HCT116 (cell line): Measurements from ENCODE around the gene CNTF. TPM values are rescaled to one million over a fixed set of nuclear protein-coding genes. Genes with fewer than 3 reads are reported as not detected.
"Not testable (repeated sequence)": the region's sequence is repeated elsewhere in the genome, so short reads cannot be mapped to it uniquely, and the experiment has no call there.

Source experiments
- ATAC-seq: fragments of 200-7000 bp; cut with Tn5 transposase; 2 replicates; pipeline ENCODE4 v1.9.1; 2020; ENCODE audit warnings: mild to moderate bottlenecking, moderate library complexity
- Bru-seq: library from RNA; stranded (reverse); fragments of 400-500 nt; gene quantifications from one replicate; lab custom pipeline; 2021; lab: Mats Ljungman, UMichigan
- BruChase-seq, 2 experiments: library from RNA; stranded (reverse); fragments of 400-500 nt; gene quantifications; one replicate each; lab custom pipeline; 2021; lab: Mats Ljungman, UMichigan
- BruUV-seq: library from RNA; stranded (reverse); fragments of 400-500 nt; replicated peaks from 2 replicates; lab custom pipeline; 2021; lab: Mats Ljungman, UMichigan
- CTCF ChIA-PET: fragments of 300-600 bp; sonication (Branson Sonifier 250); formaldehyde crosslinking; loops from one replicate; lab custom pipeline; 2021; ENCODE audit warnings: antibody characterized with exemption; lab: Charles Lee
- POLR2A ChIA-PET: fragments of 300-600, 350-600 bp; sonication (Branson Sonifier 250); formaldehyde crosslinking; loops from one replicate; lab custom pipeline; 2021; ENCODE audit warnings: antibody characterized with exemption; lab: Charles Lee
- RAD21 ChIA-PET, 2 experiments: fragments of 300-600 bp; sonication (Branson Sonifier 250); formaldehyde crosslinking; loops; one replicate each; lab custom pipeline; 2023; ENCODE audit warnings: low total read pairs in 2 of 2; ENCODE audit not compliant: uncharacterized antibody in 2 of 2, unreplicated experiment in 2 of 2, low non-redundant PET in 1 of 2; lab: Charles Lee
- DNase-seq: peaks from one replicate; pipeline ENCODE4 v3.0.0-alpha.2; 2010; ENCODE audit warnings: low read depth, low spot score
- H2AFZ ChIP-seq: fragments of 200-600 bp; shearing (Covaris generic), sonication (generic); 2 replicates; pipeline ENCODE4 v1.6.1; 2017; ENCODE audit warnings: low read depth, mixed run types, mixed read lengths, antibody characterized with exemption, low read length; ENCODE audit not compliant: poor library complexity, severe bottlenecking
- H3K27ac ChIP-seq: 2 replicates; pipeline ENCODE4 v1.5.1; 2012; ENCODE audit warnings: low read depth, low read length
- H3K27me3 ChIP-seq: fragments of 200-600 bp; sonication (generic); 2 replicates; pipeline ENCODE4 v1.6.1; 2016; ENCODE audit warnings: mixed run types, low read length, mixed read lengths; ENCODE audit not compliant: insufficient read depth
- H3K36me3 ChIP-seq, 2 experiments: fragments of 200-500 bp in 1 of 2; fragments of 200-600 bp in 1 of 2; sonication (Bioruptor generic) in 1 of 2; sonication (generic) in 1 of 2; 2 replicates each; pipeline versions ENCODE4 v1.5.1 to v1.6.1; 2014 to 2016; ENCODE audit warnings: low read length in 2 of 2, inconsistent platforms in 1 of 2, mixed read lengths in 1 of 2, mixed run types in 1 of 2; ENCODE audit not compliant: insufficient read depth in 2 of 2, control insufficient read depth in 1 of 2
- H3K4me1 ChIP-seq, 2 experiments: fragments of 200-600 bp in 1 of 2; sonication (generic) in 1 of 2; 2 replicates each; pipeline versions ENCODE4 v1.5.1 to v1.6.1; 2012 to 2017; ENCODE audit warnings: low read length in 2 of 2, inconsistent platforms in 1 of 2, mild to moderate bottlenecking in 1 of 2, mixed read lengths in 1 of 2, mixed run types in 1 of 2, moderate library complexity in 1 of 2; ENCODE audit not compliant: insufficient read depth in 2 of 2, control insufficient read depth in 1 of 2
- H3K4me2 ChIP-seq: fragments of 200-600 bp; sonication (generic); 2 replicates; pipeline ENCODE4 v1.6.1; 2017; ENCODE audit warnings: mixed run types, low read length, mixed read lengths
- H3K4me3 ChIP-seq, 2 experiments: fragments of 200-600 bp in 1 of 2; sonication (generic) in 1 of 2; replicated peaks in 1 of 2; 2 replicates each; pipeline ENCODE4 v1.5.1; 2011 to 2016; ENCODE audit warnings: low read length in 2 of 2, control low read depth in 1 of 2, low read depth in 1 of 2, mild to moderate bottlenecking in 1 of 2, mixed read lengths in 1 of 2, mixed run types in 1 of 2
- H3K79me2 ChIP-seq: fragments of 200-600 bp; sonication (generic); 2 replicates; pipeline ENCODE4 v1.6.1; 2017; ENCODE audit warnings: mild to moderate bottlenecking, mixed run types, low read length, moderate library complexity, mixed read lengths; ENCODE audit not compliant: insufficient read depth
- H3K9ac ChIP-seq: fragments of 200-600 bp; sonication (generic); 2 replicates; pipeline ENCODE4 v1.6.1; 2016; ENCODE audit warnings: low read length, mixed read lengths
- H3K9me2 ChIP-seq: fragments of 200-600 bp; sonication (generic), shearing (Covaris generic); 2 replicates; pipeline ENCODE4 v1.6.1; 2017; ENCODE audit warnings: mixed run types, mild to moderate bottlenecking, moderate library complexity; ENCODE audit not compliant: insufficient read depth
- H3K9me3 ChIP-seq, 2 experiments: fragments of 200-500 bp in 1 of 2; fragments of 200-600 bp in 1 of 2; sonication (Bioruptor generic) in 1 of 2; sonication (generic) in 1 of 2; 2 replicates each; pipeline ENCODE4 v1.6.1; 2014 to 2017; ENCODE audit warnings: low read length in 2 of 2, mixed read lengths in 2 of 2, inconsistent platforms in 1 of 2, low read depth in 1 of 2, mild to moderate bottlenecking in 1 of 2, mixed run types in 1 of 2, moderate library complexity in 1 of 2; ENCODE audit not compliant: control insufficient read depth in 1 of 2, insufficient read depth in 1 of 2
- H4K20me1 ChIP-seq: fragments of 200-600 bp; sonication (generic), shearing (Covaris generic); 2 replicates; pipeline ENCODE4 v1.6.1; 2017; ENCODE audit warnings: mixed run types, mild to moderate bottlenecking, moderate library complexity; ENCODE audit not compliant: insufficient read depth
- EGR1 ChIP-seq: IDR thresholded peaks from 2 replicates; pipeline ENCODE4 v1.6.1; 2012; ENCODE audit warnings: low read depth
- SP1 ChIP-seq: IDR thresholded peaks from 2 replicates; pipeline ENCODE4 v1.6.1; 2012; ENCODE audit warnings: low read depth
- intact Hi-C: fragments of 100-400 bp; cut with micrococcal nuclease; formaldehyde crosslinking; loops from 2 replicates; pipeline ENCODE4 v1.10.0; 2022
- long read RNA-seq: library from polyadenylated mRNA; unstranded; transcript quantifications from one replicate; pipeline ENCODE4 v2.0.0, GENCODE V29; 2021; ENCODE audit not compliant: unreplicated experiment
- polyA plus RNA-seq: library from polyadenylated mRNA; unstranded; fragments of >200 nt; gene quantifications from 2 replicates; pipeline ENCODE4 v1.2.1, GENCODE V29; 2012; ENCODE audit warnings: missing spikeins
- total RNA-seq: library from RNA; stranded (reverse); gene quantifications from one replicate; pipeline ENCODE4 v1.2.1, GENCODE V29; 2021; ENCODE audit not compliant: unreplicated experiment

CNTF gene, protein sequence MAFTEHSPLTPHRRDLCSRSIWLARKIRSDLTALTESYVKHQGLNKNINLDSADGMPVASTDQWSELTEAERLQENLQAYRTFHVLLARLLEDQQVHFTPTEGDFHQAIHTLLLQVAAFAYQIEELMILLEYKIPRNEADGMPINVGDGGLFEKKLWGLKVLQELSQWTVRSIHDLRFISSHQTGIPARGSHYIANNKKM
- total RNA-seq (2.3 TPM), Bru-seq, nascent RNA (percentile 92 among the genes with signal in this experiment), BruChase-seq, experiment 1, labeled RNA remaining after a 6-hour chase (percentile 92 among the genes with signal in this experiment), BruChase-seq, experiment 2, labeled RNA remaining after a 2-hour chase (percentile 85 among the genes with signal in this experiment)
- 0.24 and 0.47 TPM in 2 replicates for polyA plus RNA-seq
- long read RNA-seq = 0 reads

DNA sequence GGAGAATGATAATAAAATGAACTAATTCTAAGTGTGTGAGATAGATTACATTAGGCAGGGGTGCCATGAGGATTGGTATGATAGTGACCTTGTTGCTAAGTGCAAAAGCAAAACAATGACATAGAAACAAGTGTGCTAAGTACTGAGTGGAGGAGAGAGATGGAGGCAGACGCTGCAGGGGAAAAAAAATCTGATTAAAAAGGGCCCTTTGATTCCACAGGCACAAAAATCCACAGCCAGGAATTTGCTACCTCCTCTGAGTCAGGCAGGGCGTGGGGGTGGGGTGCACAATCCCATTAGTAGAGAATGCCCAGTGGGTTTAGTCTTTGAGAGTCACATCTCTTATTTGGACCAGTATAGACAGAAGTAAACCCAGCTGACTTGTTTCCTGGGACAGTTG is at the start of gene CNTF:
CNTF (plus strand) TSS at position 322 of the 400 bp plus-strand sequence. CDS start 88 bp downstream, outside the sequence.
- CTCF ChIA-PET = no interaction called here
- RAD21 ChIA-PET = no interaction called here
- POLR2A ChIA-PET = no interaction called here
- Histone ChIP-seq H3K27ac (no peak within 1 kb of the TSS), H4K20me1 (0 out of 2 replicates have a peak, but pooled peaks cover 5% of the 10 kb centered on the region), H3K4me2 (no peak within 1 kb of the TSS), H3K4me1 (peaks cover 3 to 17% of the 10 kb centered on the region in 2 experiments), H3K79me2 (0 out of 2 replicates have a peak, but pooled peaks cover 10% of the 10 kb centered on the region), H3K4me3 (no peak within 1 kb of the TSS), H3K9ac (no peak within 1 kb of the TSS), H2AFZ (no peak within 1 kb of the TSS), H3K9me3 (no peaks in the 10 kb centered on the region), H3K9me2 (no peaks in the 10 kb centered on the region), H3K36me3 (peaks cover 28 to 50% of the 10 kb centered on the region in 2 experiments; a peak in 3 of 4 replicates), H3K27me3 (no peaks in the 10 kb centered on the region)
- TF ChIP-seq EGR1 = no peak
- no peak for TF ChIP-seq SP1
- ATAC-seq (no peak), DNase-seq (no peak)
- BruUV-seq = no TSS peak
- intact Hi-C loops = no loop called here

DNA sequence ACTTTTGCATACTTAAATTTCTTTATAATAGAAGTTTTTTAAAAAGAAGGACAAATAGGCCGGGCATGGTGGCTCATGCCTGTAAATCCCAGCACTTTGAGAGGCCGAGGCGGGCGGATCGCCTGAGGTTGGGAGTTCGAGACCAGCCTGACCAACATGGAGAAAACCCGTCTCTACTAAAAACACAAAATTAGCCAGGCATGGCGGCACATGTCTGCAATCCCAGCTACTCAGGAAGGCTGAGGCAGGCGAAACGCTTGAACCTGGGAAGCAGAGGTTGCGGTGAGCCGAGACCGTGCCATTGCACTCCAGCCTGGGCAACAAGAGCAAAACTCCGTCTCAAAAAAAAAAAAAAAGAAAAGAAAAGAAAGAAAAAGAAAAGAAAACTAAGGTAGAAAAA is 49.6 kb upstream of the CNTF start:
- H3K9ac ChIP-seq, RAD21 ChIA-PET: not testable (repeated sequence)

More for the DNA sequence above, 49.6 kb upstream of the CNTF start:
- H3K36me3 ChIP-seq, H4K20me1 ChIP-seq, H3K79me2 ChIP-seq, H3K9me3 ChIP-seq, POLR2A ChIA-PET, H3K27ac ChIP-seq, ATAC-seq, DNase-seq, CTCF ChIA-PET, H2AFZ ChIP-seq, intact Hi-C loops, H3K9me2 ChIP-seq, H3K27me3 ChIP-seq, BruUV-seq, H3K4me3 ChIP-seq: not testable (repeated sequence)
- peak overlapping the region; percentile 52 for H3K4me2 ChIP-seq
- peaks cover 14 to 29% of the 10 kb centered on the region in 2 experiments for H3K4me1 ChIP-seq
